NOMO-1 (cell line): ENCODE measurements around the gene PLEKHA7.
A peak's percentile ranks its signal among the peaks of the same experiment; 100 is the strongest.

ENCODE experiments used
- DNase-seq, 2 experiments: peaks; one replicate each; lab custom pipeline; 2025; ENCODE audit not compliant: unreplicated experiment in 2 of 2; lab: John Stamatoyannopoulos, UW

The PLEKHA7 gene

DNA sequence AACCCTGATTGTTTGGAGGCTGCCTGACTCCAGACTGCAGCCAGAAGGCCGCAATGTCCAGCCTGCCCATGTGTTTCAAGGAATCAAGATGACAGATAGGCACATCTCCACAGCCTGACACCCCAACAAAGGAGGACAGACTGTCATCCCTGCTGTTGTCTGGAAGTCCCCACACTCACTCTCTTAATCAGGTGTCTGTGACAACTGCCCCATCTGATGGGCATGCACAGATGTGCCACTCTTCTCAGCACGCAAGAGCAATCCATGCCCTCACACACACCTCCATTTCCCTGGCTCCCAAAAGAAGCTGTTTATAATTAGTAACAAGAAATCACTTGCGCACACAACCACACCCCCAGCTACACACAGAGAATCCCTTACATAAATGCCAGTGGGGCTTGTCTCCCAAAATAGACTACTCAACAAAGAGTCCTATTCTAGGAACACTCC lies 158.2 kb downstream of the PLEKHA7 start:
- DNase-seq: no peak

DNA sequence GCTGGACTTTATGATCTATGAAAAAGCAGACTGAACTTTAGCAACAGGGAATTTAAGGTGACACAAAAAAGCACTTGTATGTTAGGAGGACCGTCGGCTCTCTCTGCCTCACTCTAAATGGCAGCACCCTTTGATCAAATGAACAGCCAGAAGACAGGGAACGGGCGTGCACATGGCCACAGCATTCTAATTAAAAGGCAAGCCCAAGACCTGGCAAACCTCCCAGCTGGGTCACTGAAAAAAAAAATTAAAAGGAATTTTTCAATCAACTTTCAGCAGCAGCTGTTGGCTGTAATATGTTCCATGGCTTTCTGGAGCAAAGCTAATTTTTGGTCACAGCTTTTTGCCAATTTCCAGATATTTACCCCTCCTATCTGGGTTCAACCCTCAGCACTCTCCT lies 159.2 kb downstream of the PLEKHA7 start:
- no peak for DNase-seq

DNA sequence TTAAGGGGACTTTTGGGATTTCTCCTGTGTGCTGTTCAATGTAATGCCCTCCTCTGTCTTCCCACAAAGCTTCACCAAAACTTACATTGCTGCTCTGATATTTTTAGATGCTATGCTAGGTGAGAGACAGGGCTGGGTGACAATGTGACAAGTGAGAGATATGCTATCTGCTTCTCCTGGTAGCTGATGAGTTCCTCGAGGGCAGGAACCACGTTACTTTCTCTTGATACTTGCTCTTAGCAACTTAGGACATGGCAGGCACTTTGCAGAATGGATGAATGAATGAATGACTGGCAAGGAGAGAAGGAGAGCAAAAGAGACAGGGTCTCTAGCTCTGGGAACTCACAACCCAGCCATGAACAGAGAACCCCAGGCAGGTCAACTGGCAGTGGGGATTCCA lies 160.4 kb downstream of the PLEKHA7 start:
- no peak for DNase-seq

DNA sequence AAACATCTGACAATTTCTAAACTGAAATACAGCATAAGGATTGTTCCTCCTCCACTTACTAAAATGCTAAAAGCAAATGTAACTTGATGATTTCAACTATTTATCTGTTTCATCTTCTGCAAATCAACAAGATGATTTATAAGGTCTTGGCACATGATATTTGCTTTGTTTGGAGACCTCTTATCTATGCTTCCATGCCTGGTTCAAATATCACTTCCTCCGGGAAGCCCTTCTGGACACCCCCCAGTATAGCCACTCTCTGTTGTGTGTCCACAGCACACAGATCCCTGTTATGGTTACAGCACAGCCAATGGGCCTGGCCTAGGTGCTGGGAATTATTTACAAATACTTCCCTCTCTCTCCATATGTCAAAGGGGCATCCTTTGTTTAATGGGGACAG lies 160.9 kb downstream of the PLEKHA7 start:
- DNase-seq: no peak

- DNase-seq: no peak
These were observed 167.9 kb downstream of the PLEKHA7 start for GRCh38 chr11:16846305-16846704.

GRCh38 chr11:16844268-16844771 lies 169.9 kb downstream of the PLEKHA7 start:
- no peak for DNase-seq

DNA sequence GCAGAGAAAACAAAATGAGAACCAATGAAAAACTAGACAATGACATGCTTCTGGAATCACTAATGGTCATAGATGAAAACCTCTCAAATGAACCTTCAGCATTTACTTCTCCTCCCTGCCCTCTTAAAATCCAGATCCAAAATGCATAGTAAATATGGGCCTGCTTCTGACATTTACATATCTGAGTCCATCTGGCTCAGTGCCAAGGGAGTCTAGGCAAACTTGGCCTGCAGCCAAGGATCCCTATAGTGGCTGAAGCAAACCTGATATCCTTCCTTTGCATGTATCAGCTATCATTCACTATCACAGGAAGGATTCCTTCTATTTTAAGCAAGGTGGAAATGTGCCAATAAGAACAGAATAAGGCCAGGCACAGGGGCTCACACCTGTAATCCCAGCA lies 170.9 kb downstream of the PLEKHA7 start:
- DNase-seq: no peak

DNA sequence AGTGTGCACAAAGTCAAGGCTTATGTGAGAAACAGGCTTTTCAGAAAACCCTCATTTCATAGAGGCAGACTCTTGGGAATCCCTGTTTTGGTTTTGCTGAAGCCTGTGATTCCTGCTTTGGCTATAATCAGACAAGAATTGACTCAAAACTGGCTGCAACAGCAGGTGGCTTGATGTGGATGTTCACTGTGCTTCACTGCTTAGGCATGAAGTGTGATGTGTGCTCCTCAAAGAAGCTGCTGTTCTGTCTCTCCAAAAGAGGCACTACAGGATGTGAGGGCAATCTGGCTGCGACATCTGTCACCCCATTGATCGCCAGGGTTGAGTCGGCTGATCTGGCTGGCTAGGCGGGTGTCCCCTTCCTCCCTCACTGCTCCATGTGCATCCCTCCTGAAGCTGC lies 172.2 kb downstream of the PLEKHA7 start:
- no peak for DNase-seq

DNA sequence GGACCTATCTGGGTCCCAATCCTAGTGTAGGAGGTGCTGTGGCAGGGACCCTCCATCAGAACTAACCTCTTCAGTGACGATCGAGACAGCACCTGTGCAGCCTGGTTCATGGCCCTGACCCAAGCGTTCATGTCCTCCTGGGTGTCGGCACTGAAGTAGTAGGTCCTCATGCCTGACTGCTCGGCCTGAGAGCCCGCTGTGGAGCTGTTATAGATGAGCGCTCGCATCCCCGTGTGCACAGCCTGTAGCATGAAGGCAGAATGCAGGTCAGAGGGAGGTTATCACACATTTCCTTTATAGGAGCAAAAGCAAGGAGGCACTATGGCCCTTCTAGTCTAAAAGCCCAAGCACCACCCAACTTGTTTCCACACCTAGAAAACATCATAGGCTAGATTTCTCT lies 172.7 kb downstream of the PLEKHA7 start:
- no peak for DNase-seq

- DNase-seq: no peak
These were observed 173.3 kb downstream of the PLEKHA7 start for GRCh38 chr11:16840951-16841350.

DNA sequence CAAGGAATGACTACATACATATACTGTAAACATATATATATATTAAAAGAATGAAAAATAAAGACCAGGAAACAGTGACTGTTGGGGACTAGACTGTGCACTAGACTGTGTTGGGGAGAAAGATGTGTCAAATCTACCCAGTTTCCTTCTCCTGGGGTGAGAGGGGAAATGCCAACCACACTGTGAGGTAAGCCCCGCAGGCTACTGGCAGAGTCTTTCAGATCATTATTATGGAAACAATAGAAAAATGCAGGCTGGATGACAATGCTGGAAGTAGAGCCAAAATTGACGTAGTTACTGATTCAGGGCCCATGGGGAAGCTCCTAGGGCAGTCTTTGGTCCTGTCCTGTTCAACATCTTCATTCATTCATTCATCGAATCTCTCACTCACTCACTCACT lies 174.4 kb downstream of the PLEKHA7 start:
- DNase-seq: no peak

GRCh38 chr11:16834384-16834783 lies 179.8 kb downstream of the PLEKHA7 start:
- no peak for DNase-seq

DNA sequence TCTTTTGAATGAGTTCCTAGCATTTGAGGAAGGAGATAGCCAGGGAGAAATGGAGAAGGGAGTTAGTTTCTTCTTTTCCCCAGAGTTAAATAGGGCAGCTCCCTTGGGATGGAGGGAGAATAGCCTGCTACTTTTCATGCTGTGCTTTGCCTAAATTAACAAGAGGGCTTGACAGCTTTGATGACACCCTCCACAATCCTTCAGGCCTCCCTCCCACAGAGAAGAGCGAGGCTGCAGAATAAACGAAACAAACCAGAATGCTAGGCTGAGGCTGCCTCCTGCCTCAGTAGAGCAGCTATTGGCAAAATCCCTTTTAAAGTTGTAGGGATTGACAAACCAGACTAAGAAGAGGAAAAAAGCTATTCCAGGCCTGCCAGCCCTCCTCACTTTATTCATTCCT lies 181.2 kb downstream of the PLEKHA7 start:
- no peak for DNase-seq

DNA sequence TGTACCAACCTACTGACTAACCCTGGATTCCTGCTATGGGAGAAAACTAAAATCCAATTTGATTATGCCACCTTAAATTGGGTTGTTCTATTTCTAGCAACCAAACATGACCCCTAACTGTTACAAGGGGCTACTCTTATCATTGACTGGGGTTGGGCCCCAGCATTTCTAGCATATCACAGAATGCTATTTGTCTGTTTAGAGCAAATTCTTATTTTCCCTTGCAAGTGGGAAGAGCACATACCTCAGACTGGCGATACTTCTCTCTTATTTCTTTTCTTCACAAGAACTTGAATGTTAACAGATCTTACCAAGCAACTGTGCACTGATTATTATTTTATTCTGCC lies 182.0 kb downstream of the PLEKHA7 start:
- no peak for DNase-seq

DNA sequence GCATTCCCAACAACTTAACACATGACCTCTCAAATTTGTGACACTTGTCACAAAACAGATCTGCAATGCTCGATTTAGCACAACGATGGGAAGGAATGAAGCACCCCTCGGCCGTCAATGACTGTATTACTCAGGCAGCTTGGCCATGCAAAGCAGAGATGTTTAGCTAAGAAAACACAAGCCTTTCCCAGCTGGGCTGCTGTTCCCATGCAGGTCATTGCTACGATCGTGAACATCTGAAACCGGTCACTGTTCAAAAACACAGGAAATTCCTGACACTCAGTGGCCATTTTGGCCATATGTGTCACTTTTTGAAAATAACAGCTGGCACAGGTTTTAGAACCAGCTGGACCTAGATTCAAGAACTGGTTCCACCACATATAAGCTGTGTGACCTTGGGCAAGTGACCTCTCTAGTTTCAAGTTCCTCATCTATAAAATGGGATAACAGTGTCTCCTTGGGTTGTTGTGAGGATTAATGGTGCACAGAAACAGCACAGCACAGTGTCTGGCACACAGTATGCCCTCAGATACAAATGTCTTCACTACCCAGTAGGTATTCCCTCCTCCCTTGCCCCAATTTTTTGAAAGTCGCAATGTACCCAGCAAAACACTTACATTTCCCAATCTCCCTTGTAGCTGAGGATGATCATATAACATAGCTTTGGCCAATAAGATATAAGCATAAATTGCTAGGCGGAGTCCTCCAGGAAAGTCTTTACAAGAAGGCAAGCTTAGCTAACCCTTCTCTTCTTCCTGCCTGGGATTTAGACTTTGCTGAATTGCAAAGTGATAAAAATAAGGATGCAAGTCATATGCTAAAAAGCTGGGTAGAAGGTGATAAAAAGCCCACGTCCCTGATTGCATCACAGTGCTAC lies 182.7 kb downstream of the PLEKHA7 start:
- no peak for DNase-seq

DNA sequence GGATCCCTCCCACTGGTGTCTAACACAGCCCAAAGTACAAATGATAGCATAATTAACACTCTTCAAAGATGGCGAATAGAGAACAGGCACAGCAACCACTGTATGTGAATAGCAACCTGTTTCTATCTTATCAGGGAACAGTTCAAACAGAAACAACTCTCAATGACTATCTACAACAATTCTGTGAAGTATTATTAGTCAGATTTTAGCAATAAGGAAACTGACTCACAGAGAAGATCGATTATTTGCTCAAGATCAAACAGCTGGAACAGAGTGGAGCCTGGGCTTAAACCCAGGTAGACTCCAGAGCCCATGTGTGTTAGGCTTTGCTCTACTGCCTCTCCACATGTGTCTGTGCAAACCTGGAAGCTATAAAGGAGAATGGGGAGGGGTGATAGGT lies 187.1 kb downstream of the PLEKHA7 start:
- DNase-seq: no peak

DNA sequence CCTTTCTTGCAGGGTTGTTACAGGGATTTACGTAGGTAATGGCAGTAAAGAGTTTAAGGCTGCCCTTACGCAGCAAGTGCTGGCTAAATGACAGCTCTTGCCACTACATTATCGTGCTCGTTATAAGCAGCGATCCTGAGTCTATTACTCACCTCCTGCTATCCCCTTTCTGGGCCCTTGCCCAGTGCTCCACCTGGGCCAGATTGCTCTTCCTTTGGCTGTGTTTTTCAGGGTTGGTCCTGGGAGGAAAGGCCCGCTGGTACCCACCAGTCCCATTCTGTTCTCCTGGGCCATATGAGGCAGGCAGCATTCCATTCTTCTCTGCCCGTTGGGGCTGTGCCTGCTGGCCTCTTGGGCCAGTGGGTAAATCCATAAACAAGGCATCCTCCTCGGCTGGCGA lies 188.2 kb downstream of the PLEKHA7 start:
- no peak for DNase-seq

GRCh38 chr11:16825101-16825500 lies 189.1 kb downstream of the PLEKHA7 start:
- DNase-seq: no peak

- peak; percentile 23 to 44 for DNase-seq
These were observed 193.7 kb downstream of the PLEKHA7 start for GRCh38 chr11:16820324-16821092.

DNA sequence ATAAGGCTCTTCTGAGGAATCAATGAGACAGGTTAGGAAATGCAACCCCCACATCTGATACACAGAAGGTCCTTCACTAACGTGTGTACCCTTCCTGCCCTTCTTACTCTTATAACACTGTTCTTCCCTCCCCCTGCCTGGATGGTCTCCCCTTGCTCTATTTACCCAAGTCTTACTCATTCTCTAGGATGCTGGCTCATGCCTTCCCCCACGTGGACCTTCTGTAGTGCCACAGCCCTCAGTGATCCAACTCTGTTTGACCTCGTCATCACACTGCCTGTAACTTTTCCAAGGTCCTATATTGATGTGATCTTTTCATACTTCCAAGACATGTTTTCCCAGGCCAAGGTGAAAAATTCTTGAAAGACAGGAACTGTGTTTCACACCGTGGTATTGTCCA lies 195.9 kb downstream of the PLEKHA7 start:
- DNase-seq: no peak

DNA sequence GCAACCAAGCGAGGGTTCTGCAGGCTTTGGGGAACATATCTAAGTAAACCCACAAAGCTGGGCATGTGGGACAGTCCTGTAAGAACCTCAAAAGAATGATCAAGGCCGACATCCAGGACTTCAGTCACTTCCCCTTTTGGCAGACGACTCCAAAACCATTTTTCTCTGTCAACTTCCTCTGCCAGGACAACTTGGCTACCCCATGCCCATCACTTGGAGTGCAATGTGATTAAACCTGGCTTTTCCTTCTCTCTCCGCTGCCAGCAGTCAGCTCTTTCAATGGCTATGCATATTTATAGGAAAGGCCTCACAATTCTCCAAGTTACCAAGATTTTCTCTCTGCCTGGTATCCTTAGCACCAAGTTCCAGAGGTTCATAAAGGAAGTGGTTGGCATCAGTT lies 196.9 kb downstream of the PLEKHA7 start:
- peak; percentile 57 to 73 for DNase-seq
